Fibroblast of lung (primary cell): ENCODE results near the gene LCN15.

Experiments used
- EZH2 ChIP-seq: IDR thresholded peaks from 2 replicates; pipeline ENCODE4 v1.5.1; 2012; ENCODE audit warnings: low read length, control low read depth, mild to moderate bottlenecking; ENCODE audit errors: missing control alignments
- TF ChIP-seq, protein P1 (sequence below), 2 donors: IDR thresholded peaks in 1 of 2; conservative IDR thresholded peaks in 1 of 2; 1 replicate in 1 of 2; 2 replicates in 1 of 2; pipeline ENCODE4 v1.5.1; 2011 to 2012; ENCODE audit warnings: low read length in 2 of 2, control low read depth in 1 of 2, inconsistent platforms in 1 of 2, low read depth in 1 of 2, mild to moderate bottlenecking in 1 of 2

DNA sequence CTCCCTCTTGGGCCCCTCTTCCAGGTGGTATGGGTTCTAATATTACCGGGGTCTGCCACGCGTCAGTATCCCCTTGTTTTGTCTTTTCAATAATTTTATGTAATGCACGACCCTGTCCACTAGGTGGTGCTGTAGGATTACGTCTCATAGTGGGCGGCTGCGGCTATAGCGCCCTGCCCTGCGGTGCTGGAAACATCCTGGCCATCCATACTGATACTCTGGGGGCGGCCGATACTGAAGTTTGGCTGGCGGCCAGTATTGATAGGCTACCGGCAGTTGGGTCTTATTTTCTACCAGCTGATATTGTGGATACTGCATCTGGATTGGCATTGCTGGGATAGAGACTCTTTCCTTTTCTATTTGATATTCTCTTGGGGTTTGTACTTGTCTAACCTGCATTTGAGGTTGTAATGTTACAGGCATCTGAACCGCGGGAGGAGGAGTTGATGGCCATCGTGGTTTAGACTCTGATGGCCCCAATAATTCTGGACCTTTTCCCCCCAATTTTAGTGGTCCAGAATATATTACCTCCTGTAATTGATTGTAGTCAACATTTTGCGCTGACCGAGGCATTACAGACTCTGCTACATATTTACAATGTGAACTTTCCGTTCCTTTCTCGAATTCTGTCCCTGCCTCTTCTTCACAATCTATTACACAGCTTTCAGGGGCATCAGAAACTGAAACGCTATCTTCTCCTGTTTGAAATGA, 23.5 kb upstream of the LCN15 start:
- TF ChIP-seq, protein P1, sequence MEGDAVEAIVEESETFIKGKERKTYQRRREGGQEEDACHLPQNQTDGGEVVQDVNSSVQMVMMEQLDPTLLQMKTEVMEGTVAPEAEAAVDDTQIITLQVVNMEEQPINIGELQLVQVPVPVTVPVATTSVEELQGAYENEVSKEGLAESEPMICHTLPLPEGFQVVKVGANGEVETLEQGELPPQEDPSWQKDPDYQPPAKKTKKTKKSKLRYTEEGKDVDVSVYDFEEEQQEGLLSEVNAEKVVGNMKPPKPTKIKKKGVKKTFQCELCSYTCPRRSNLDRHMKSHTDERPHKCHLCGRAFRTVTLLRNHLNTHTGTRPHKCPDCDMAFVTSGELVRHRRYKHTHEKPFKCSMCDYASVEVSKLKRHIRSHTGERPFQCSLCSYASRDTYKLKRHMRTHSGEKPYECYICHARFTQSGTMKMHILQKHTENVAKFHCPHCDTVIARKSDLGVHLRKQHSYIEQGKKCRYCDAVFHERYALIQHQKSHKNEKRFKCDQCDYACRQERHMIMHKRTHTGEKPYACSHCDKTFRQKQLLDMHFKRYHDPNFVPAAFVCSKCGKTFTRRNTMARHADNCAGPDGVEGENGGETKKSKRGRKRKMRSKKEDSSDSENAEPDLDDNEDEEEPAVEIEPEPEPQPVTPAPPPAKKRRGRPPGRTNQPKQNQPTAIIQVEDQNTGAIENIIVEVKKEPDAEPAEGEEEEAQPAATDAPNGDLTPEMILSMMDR (conservative IDR thresholded peaks at IDR 0.05 in 1 of 2, IDR thresholded peaks at IDR 0.05 in 1 of 2; ENCODE audit: low read depth in 1 of 2, low read length in 2 of 2): peak; percentile 73 to 77
- TF ChIP-seq EZH2: no peak
